IPS-18c (cell line): ENCODE data around the gene RSPH6A.

Experiments used
- H3K4me3 ChIP-seq: 2 replicates; pipeline ENCODE4 v1.7.0; 2013; ENCODE audit warnings: low read depth, mild to moderate bottlenecking, low read length, moderate library complexity; ENCODE audit not compliant: insufficient read depth
- H3K9me3 ChIP-seq: one replicate; pipeline ENCODE4 v1.6.1; 2013; ENCODE audit warnings: mild to moderate bottlenecking, low read length, moderate library complexity; ENCODE audit not compliant: control insufficient read depth, insufficient read depth

RSPH6A gene

DNA sequence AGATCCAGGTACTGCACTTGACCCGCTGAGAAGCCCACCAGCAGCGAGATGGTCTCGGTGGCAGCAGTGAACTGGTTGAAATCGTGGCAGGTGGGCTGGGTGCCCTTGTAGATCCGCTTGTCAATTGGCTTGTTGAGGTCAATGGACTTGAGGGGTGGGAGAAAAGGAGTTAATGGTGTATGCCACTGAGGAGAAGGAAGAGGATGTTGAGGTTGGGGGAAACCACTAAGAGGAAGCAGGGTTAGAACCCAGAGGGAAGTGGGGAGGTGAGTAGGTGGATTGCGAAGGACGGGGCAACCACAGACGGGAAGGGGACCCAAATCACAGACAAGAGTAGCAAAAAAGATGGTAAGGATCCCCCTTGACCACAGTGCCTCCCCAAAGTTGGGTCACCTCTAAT, 24.2 kb downstream of the RSPH6A start:
- no peak overlapping the region for H3K4me3 ChIP-seq

DNA sequence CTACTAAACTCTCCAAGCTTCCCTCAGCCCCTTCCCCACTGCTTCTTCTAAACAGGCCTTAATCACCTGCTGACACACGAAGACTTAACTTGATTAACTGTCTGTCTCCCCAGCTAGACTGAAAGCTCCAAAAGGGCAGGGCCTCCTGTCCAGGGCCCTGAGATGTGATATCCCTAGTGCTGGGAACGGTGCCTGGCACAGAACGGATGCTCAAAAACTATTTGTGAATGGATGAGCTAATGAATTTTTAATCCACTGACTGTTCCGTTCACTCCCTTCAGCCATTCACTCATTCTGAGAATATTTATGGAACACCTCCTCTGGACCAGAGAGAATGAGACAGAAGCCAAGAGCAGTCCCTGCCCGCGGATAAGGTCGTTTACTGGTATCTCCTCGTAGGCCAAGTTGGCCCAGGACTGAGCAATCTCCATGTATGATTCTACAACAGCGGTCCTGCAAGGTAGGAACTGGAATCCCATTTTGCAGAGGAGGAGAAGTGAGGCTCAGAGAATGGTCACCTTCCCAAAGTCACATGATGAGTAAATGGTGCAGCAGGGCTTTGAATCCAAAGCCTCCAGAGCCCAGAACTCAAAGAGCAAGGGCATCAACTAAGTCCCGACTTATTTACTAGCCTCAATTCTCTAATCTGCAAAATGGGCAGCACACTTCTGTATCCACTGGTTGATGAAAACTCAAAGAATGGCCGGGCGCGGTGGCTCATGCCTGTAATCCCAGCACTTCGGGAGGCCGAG, 25.9 kb downstream of the RSPH6A start:
- H3K9me3 ChIP-seq = no peaks in the 10 kb centered on the region
- H3K4me3 ChIP-seq = no peak overlapping the region

More for the DNA sequence above, 24.2 kb downstream of the RSPH6A start:
- H3K9me3 ChIP-seq = no peaks in the 10 kb centered on the region

GRCh38 chr19:45786533-45786894, 28.6 kb downstream of the RSPH6A start:
- no peak overlapping the region for H3K4me3 ChIP-seq
- H3K9me3 ChIP-seq = no peaks in the 10 kb centered on the region

DNA sequence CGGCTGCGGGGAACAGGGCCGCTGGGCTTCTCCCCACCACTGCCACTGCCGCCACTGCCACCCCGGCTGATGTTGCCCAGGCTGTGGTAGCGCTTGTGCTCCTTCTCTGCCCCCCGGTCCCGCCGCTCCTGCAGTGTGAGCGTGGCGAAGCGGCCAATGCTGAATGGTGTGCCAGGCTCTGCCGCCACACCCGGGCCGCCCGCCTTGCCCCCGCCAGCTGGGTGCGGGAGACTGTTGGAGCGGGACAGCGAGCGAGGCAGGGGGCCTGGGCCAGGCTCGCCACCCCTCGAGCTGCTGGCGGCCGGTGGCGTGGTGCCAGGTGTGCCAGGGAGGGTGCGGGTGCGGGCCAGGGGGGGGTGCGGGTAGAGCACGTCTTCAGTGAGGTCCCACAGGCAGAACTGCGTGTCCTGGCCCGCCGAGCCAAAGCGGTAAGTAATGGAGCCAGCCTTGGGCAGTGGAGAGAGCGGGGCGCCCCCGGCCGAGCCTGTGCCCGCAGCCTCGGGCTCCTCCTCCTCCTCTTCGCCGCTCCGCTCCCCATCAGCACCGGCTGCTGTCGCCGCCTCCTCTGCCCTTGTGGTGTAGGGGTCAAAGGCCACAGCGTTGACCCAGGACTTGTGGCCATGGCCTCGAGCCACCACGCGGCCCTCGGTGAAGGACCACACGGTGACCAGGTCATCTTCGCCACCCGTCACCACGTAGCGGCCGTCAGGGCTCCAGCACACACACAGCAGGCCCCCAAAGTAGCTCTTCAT, 29.2 kb downstream of the RSPH6A start:
- H3K4me3 ChIP-seq = no peak overlapping the region

DNA sequence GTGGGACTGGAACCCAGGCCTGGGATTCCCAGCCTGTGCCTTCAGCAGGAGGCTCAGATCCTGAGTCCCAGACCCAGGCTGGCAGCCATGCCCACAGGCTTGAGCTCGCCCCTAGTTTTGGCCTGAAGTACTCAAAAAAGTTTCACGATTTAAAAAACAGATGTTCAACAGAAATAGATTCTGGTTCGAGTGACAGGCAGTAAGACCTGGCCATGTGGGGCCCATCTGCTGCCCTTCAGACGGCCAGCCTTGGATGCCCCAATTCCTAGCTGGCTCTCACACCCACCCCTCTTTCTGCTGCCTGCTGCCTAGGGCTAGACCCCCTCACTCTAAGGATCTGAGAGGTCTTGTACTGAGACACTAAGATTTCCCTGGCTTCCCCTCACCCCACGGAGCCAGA, 30.0 kb downstream of the RSPH6A start:
- no peaks in the 10 kb centered on the region for H3K9me3 ChIP-seq
- H3K4me3 ChIP-seq = no peak overlapping the region

More for the DNA sequence above, 29.2 kb downstream of the RSPH6A start:
- no peaks in the 10 kb centered on the region for H3K9me3 ChIP-seq

DNA sequence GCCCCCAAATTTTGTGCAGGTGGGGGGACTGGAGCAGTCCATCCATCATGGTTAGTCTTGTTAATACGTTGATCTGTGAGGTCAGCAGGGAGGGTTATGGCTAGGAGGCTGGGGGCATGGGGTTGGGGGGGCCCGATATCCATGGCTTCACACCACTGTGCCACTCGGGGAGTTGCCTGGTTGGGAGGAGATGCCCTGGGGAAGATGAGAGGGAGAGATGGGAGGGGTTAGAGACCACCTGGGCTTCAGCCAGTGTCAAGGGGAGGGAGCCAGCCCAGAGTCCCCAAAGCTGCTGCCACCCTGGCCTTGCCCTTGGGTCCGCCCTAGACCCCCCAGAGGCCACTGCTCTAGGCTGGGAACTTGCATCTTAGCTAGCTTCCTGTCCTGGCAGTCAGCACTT, 31.0 kb downstream of the RSPH6A start:
- Histone ChIP-seq H3K9me3 (no peaks in the 10 kb centered on the region), H3K4me3 (no peak overlapping the region)

GRCh38 chr19:45782820-45783785, 32.0 kb downstream of the RSPH6A start:
- Histone ChIP-seq H3K9me3 (no peaks in the 10 kb centered on the region), H3K4me3 (no peak overlapping the region)

DNA sequence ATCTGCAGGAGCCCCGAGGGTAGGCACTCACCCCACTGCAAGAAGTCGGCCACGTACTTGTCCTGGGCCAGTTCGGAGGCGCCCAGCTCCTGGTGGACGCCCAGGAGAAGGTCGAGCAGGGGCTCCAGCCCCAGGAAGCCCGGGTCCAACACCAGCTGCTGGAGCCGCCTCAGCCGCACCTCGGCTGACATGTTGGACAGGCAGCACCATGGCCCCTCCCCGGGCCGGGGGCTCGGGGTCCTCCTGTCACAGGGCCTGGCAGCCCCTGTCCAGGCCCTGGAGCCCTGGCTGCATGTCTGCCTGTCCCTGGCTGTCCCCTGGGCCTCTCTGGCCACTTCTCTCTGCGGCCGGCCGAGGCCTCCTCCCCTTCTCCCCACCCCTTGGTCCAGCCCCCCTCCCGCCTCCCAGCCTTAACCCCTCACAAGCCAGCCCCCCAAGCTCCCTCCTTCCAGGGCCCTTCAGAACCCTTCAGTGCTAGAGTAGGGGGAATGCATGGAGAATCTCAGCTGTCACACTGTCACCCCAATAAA, 32.9 kb downstream of the RSPH6A start, which contains the start of gene DMPK:
Gene DMPK (minus strand): TSS at position 329 of the 530 bp plus-strand sequence. CDS start 138 bp downstream, at position 191.
- Histone ChIP-seq H3K4me3 (no peak within 1 kb of the TSS), H3K9me3 (no peaks in the 10 kb centered on the region)

DNA sequence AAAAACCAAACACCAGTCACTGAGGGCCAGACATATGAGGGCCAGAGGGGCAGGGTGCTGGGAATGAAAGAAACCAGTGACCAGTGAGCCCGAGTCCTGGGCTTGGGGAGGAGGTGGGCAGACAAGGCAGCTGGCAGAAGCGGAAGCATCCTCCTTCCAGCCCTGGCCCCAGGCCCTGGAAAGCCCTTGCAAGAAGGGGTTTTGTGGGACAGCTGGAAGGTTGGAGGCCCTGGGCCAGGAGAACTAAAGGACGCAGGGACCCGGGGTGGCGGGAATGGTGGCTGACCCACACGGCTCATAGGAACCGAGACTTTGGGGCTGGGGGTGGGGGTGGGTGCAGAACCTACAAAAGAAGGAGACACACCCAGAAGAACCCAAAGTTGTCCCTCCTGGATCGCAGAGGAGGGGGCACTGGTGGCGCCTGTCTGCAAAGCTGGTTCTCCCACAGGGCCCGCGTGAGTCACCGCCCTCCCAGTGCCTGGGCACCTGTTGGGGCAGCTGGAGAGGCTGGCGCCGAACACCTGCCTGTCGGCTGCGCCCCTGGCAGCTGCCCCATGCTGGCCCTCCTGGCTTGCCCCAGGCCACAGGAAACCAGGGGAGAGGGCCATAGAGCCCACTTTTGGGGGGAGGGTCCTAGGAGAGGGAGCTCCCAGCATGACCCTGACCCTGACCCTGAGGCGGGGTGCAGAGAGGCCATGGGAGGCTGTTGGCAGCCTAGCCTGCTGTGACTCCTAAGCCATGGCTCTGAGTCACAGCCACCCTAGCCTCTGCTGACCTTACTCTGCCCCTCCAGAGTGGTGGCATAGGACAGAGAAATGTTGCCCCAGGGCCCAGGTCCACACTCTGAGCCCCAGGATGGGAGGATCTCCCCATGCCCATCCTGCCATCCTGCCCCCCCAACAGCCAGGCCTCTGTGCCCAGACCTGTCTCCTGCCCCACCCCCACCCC, 33.6 kb downstream of the RSPH6A start:
- H3K9me3 ChIP-seq = no peaks in the 10 kb centered on the region
- no peak overlapping the region for H3K4me3 ChIP-seq

- no peak overlapping the region; the same call in 1 of the 2 replicates for H3K4me3 ChIP-seq
- no peaks in the 10 kb centered on the region for H3K9me3 ChIP-seq
These were observed 34.5 kb downstream of the RSPH6A start for GRCh38 chr19:45780448-45781213.

DNA sequence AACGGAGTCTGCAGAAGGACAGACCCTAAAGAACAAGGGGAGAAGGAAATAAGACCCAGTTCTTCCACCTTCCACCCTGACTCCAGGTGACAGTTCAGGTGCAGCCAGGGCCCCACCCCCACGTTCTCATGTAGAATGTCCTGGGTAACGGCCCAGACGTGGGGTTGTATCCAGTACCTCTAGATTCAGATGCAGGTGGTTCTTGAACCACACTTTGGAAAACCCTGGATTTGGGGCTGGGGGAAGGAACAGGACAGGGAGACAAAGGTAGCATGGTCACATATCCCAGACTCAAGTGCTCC, 35.0 kb downstream of the RSPH6A start:
- Histone ChIP-seq H3K9me3 (no peaks in the 10 kb centered on the region), H3K4me3 (no peak overlapping the region; the same call in 1 of the 2 replicates)

DNA sequence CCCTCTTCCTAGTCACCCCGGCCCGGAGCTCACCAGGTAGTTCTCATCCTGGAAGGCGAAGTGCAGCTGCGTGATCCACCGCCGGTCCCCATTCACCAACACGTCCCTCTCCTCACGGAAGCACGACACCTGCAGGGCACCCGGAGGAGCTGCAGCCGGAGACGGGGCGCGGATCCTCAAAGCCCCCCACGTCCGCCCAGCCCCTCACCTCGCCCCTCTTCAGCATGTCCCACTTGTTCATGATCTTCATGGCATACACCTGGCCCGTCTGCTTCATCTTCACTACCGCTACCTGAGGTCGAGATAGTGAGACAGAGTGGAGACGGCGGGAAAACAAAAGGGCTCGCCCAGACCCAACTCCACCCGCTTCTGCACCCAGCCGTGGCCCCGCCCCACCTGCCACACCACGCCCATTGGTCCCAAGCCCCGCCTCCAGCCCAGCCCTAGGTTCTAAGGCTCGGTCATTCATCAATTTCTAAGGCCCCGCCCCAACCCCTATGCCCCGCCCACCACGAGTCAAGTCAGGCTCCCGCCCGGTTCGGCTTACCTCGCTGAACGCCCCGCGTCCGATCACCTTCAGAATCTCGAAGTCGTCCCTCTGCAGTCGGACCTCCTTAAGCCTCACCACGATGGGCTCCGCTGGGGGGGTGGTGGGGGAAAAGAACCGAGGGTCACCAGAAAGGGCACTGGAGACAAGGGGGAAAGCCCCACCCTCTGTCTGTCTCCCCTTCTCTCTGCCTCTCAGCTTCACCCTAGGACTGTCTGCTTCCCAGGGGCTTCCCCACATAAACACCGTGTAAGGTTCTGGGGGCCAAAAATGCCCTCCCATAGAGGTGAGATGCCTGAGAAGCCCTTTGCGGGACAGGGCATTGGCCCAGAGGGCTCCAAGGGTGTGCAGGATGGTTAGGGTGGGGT, 35.6 kb downstream of the RSPH6A start:
- Histone ChIP-seq H3K9me3 (no peaks in the 10 kb centered on the region), H3K4me3 (peak overlapping the region; percentile 48; the same call in 1 of the 2 replicates)

- H3K4me3 ChIP-seq = no peak overlapping the region
- H3K9me3 ChIP-seq = no peaks in the 10 kb centered on the region
These were observed 37.0 kb downstream of the RSPH6A start for GRCh38 chr19:45778010-45778661.

GRCh38 chr19:45777395-45777961, 37.6 kb downstream of the RSPH6A start:
- H3K9me3 ChIP-seq = no peaks in the 10 kb centered on the region
- no peak overlapping the region for H3K4me3 ChIP-seq
